IMR-90 (cell line): ENCODE results near the gene ZNF618. TPM values are rescaled to one million over a fixed set of nuclear protein-coding genes. Genes with fewer than 3 reads are reported as not detected.

ENCODE experiments used
- ATAC-seq: fragments of 200-7000 bp; cut with Tn5 transposase; 2 replicates; pipeline ENCODE4 v1.9.1; 2020; ENCODE audit warnings: low read depth, mild to moderate bottlenecking, moderate library complexity
- BruUV-seq: library from RNA; stranded (reverse); fragments of 400-500 nt; replicated peaks from 2 replicates; lab custom pipeline; 2021; lab: Mats Ljungman, UMichigan
- CTCF ChIA-PET: fragments of 300-600 bp; formaldehyde crosslinking; extraction: SDS; loops from one replicate; lab custom pipeline; 2021; ENCODE audit warnings: antibody characterized with exemption; lab: Yijun Ruan, JAX
- POLR2A ChIA-PET: fragments of 300-600 bp; sonication (Branson Sonifier 250); formaldehyde crosslinking; loops from one replicate; lab custom pipeline; 2022; ENCODE audit warnings: antibody characterized with exemption; ENCODE audit not compliant: unreplicated experiment; lab: Charles Lee
- DNase-seq: peaks from one replicate; pipeline ENCODE4 v3.0.0; 2013
- H2AFZ ChIP-seq: replicated peaks from 2 replicates; pipeline ENCODE3; 2013; ENCODE audit warnings: low read length, mild to moderate bottlenecking; ENCODE audit not compliant: poor library complexity
- H2AK5ac ChIP-seq: 2 replicates; pipeline ENCODE4 v1.6.1; 2013; ENCODE audit warnings: low read depth, low read length, inconsistent platforms
- H2AK9ac ChIP-seq: replicated peaks from 2 replicates; pipeline ENCODE3; 2013; ENCODE audit warnings: mild to moderate bottlenecking, low read depth, low read length, moderate library complexity; ENCODE audit not compliant: poor library complexity
- H2BK120ac ChIP-seq: 2 replicates; pipeline ENCODE4 v1.6.1; 2013; ENCODE audit warnings: low read depth, low read length, inconsistent platforms
- H2BK15ac ChIP-seq: 3 replicates; pipeline ENCODE4 v1.6.1; 2013; ENCODE audit warnings: low read depth, low read length, inconsistent platforms
- H2BK20ac ChIP-seq: 2 replicates; pipeline ENCODE4 v1.6.1; 2013; ENCODE audit warnings: low read depth, mild to moderate bottlenecking, inconsistent platforms, low read length, moderate library complexity
- H2BK5ac ChIP-seq: 2 replicates; pipeline ENCODE4 v1.6.1; 2013; ENCODE audit warnings: mild to moderate bottlenecking, low read depth, low read length, inconsistent platforms; ENCODE audit not compliant: poor library complexity, severe bottlenecking
- H3K14ac ChIP-seq: replicated peaks from 2 replicates; pipeline ENCODE4 v1.6.1; 2013; ENCODE audit warnings: low read depth, low read length, inconsistent platforms
- H3K18ac ChIP-seq: 2 replicates; pipeline ENCODE4 v1.6.1; 2013; ENCODE audit warnings: low read depth, low read length, control low read depth
- H3K23ac ChIP-seq: 2 replicates; pipeline ENCODE4 v1.6.1; 2013; ENCODE audit warnings: low read depth, low read length, inconsistent platforms
- H3K27ac ChIP-seq: 2 replicates; pipeline ENCODE4 v1.5.1; 2013; ENCODE audit warnings: mild to moderate bottlenecking, control low read depth, low read length; ENCODE audit not compliant: insufficient read depth
- H3K27me3 ChIP-seq: 2 replicates; pipeline ENCODE4 v1.6.1; 2013; ENCODE audit warnings: low read length; ENCODE audit not compliant: control insufficient read depth, insufficient read depth
- H3K36me3 ChIP-seq: 2 replicates; pipeline ENCODE4 v1.6.1; 2013; ENCODE audit warnings: low read length, mixed read lengths; ENCODE audit not compliant: control insufficient read depth, insufficient read depth
- H3K4ac ChIP-seq: 2 replicates; pipeline ENCODE4 v1.6.1; 2013; ENCODE audit warnings: low read depth, low read length, inconsistent platforms
- H3K4me1 ChIP-seq: 2 replicates; pipeline ENCODE4 v1.6.1; 2013; ENCODE audit warnings: low read length, mixed read lengths; ENCODE audit not compliant: control insufficient read depth, insufficient read depth
- H3K4me2 ChIP-seq: 2 replicates; pipeline ENCODE4 v1.6.1; 2013; ENCODE audit warnings: low read depth, mild to moderate bottlenecking, control low read depth, low read length, moderate library complexity
- H3K4me3 ChIP-seq: 2 replicates; pipeline ENCODE4 v1.5.1; 2013; ENCODE audit warnings: low read depth, mild to moderate bottlenecking, control low read depth, low read length, moderate library complexity; ENCODE audit not compliant: insufficient read depth
- H3K56ac ChIP-seq: 2 replicates; pipeline ENCODE4 v1.6.1; 2013; ENCODE audit warnings: low read length, inconsistent platforms; ENCODE audit not compliant: insufficient read depth; ENCODE audit errors: extremely low read depth
- H3K79me1 ChIP-seq, 2 experiments: 2 replicates each; pipeline ENCODE4 v1.6.1; 2013; ENCODE audit warnings: low read length in 2 of 2, inconsistent platforms in 1 of 2, low read depth in 1 of 2
- H3K9ac ChIP-seq: 2 replicates; pipeline ENCODE4 v1.6.1; 2013; ENCODE audit warnings: low read depth, low read length, control low read depth
- H3K9me1 ChIP-seq: 2 replicates; pipeline ENCODE4 v1.6.1; 2013; ENCODE audit warnings: low read length, inconsistent platforms; ENCODE audit not compliant: insufficient read depth
- H3K9me3 ChIP-seq: 2 replicates; pipeline ENCODE4 v1.6.1; 2013; ENCODE audit warnings: low read length; ENCODE audit not compliant: control insufficient read depth, insufficient read depth
- H4K20me1 ChIP-seq: 2 replicates; pipeline ENCODE4 v1.6.1; 2013; ENCODE audit warnings: low read length, inconsistent platforms; ENCODE audit not compliant: insufficient read depth
- H4K5ac ChIP-seq: 2 replicates; pipeline ENCODE4 v1.6.1; 2013; ENCODE audit warnings: mild to moderate bottlenecking, low read depth, low read length, control low read depth
- H4K8ac ChIP-seq, 2 experiments: 2 replicates each; pipeline ENCODE4 v1.6.1; 2013; ENCODE audit warnings: low read depth in 2 of 2, low read length in 2 of 2, control low read depth in 1 of 2, inconsistent platforms in 1 of 2
- H4K91ac ChIP-seq: 2 replicates; pipeline ENCODE4 v1.6.1; 2013; ENCODE audit warnings: low read depth, low read length, inconsistent platforms; ENCODE audit not compliant: insufficient read depth
- CTCF ChIP-seq: conservative IDR thresholded peaks from 2 replicates; pipeline ENCODE4 v1.5.1; 2012; ENCODE audit warnings: mild to moderate bottlenecking, low read depth, low read length, improper control_type of control experiment
- WGBS, 2 experiments: methylation state at CpG; one replicate each; pipeline versions ENCODE4 v1.1.5 to v1.1.7; 2013; ENCODE audit warnings: missing lambda C conversion rate in 2 of 2; ENCODE audit not compliant: insufficient read length in 1 of 2; ENCODE audit errors: extremely low coverage in 2 of 2; 5-methylcytosine and 5-hydroxymethylcytosine counted together
- dilution Hi-C: fragments of 300-500 bp; cut with HindIII; formaldehyde crosslinking; loops from one replicate; pipeline ENCODE4 v1.14.3; 2018; ENCODE audit warnings: low sequenced_read_pairs; ENCODE audit not compliant: unreplicated experiment
- in situ Hi-C: fragments of 300-500 bp; cut with MboI; formaldehyde crosslinking; loops from 3 replicates; pipeline ENCODE4 v1.14.3; 2019; ENCODE audit warnings: low sequenced_read_pairs, inconsistent platforms, mixed read lengths
- intact Hi-C: fragments of 100-400 bp; cut with micrococcal nuclease; formaldehyde crosslinking; loops from 2 replicates; pipeline ENCODE4 v1.10.0; 2022
- polyA plus RNA-seq, 3 experiments: library from polyadenylated mRNA; depleted of rRNA; stranded (reverse); fragments of >200 nt; gene quantifications; 2 replicates each; pipeline ENCODE4 v1.2.3, GENCODE V29; 2012; ENCODE audit warnings: low replicate concordance in 1 of 3
- total RNA-seq: library from RNA; depleted of rRNA; stranded (reverse); fragments of >200 nt; gene quantifications from 2 replicates; pipeline ENCODE4 v1.2.3, GENCODE V29; 2012
- TF ChIP-seq, protein P1 (sequence below): fragments of 150-350 bp; IDR thresholded peaks from 2 replicates; pipeline ENCODE4 v1.6.1; 2016; ENCODE audit warnings: low read depth, mild to moderate bottlenecking, low read length, moderate library complexity, borderline replicate concordance

The ZNF618 gene
- total and polyA plus RNA-seq, 2 of the 4 experiments (the other 2 are of a cell fraction) = 8.2 to 9.4 TPM

GRCh38 chr9:114025196-114025753 is 149.2 kb downstream of the ZNF618 start:
- Histone ChIP-seq H3K9me3 (peaks cover 8% of the 10 kb centered on the region), H2AFZ (no peak overlapping the region), H2BK15ac (no peak overlapping the region), H2BK120ac (no peak overlapping the region), H3K14ac (no peak overlapping the region), H4K5ac (no peak overlapping the region), H3K23ac (no peak overlapping the region), H2BK5ac (no peak overlapping the region), H2AK9ac (no peak overlapping the region), H3K27ac (no peak overlapping the region), H3K27me3 (no peaks in the 10 kb centered on the region), H3K36me3 (peaks cover 37% of the 10 kb centered on the region), H3K4ac (no peak overlapping the region), H3K4me1 (no peaks in the 10 kb centered on the region), H4K91ac (no peak overlapping the region), H3K79me1 (peaks cover 0 to 7% of the 10 kb centered on the region in 2 experiments; a peak in 3 of 4 replicates), H2BK20ac (no peak overlapping the region), H3K4me3 (no peak overlapping the region), H3K9me1 (peaks cover 7% of the 10 kb centered on the region), H4K20me1 (no peaks in the 10 kb centered on the region; the same call in 1 of the 2 replicates), H3K9ac (no peak overlapping the region), H2AK5ac (no peak overlapping the region), H3K18ac (no peak overlapping the region), H3K4me2 (no peak overlapping the region), H4K8ac (no peak overlapping the region), H3K56ac (no peak overlapping the region)
- no peak for TF ChIP-seq CTCF
- TF ChIP-seq, protein P1, sequence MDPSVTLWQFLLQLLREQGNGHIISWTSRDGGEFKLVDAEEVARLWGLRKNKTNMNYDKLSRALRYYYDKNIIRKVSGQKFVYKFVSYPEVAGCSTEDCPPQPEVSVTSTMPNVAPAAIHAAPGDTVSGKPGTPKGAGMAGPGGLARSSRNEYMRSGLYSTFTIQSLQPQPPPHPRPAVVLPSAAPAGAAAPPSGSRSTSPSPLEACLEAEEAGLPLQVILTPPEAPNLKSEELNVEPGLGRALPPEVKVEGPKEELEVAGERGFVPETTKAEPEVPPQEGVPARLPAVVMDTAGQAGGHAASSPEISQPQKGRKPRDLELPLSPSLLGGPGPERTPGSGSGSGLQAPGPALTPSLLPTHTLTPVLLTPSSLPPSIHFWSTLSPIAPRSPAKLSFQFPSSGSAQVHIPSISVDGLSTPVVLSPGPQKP = no peak
- in situ Hi-C loops (no loop called here), dilution Hi-C loops (no loop called here), intact Hi-C loops (no loop called here)
- no TSS peak for BruUV-seq
- CTCF ChIA-PET = no interaction called here
- ATAC-seq = no peak
- WGBS, 2 experiments = no CpG with 5 or more reads among the region's 3 CpGs
- POLR2A ChIA-PET = no interaction called here
- DNase-seq = no peak
